Measurements from ENCODE around the gene BACH1.

The BACH1 gene

GRCh38 chr21:29308456-29308783 is 9.7 kb downstream of the BACH1 start:
- Histone ChIP-seq H4K20me1 (ENCODE audit: low read depth, low read length) (peaks cover 43% of the 10 kb centered on the region), H3K36me3 (ENCODE audit: low read length) (no peaks in the 10 kb centered on the region; the same call in 1 of the 2 replicates), H2AFZ (ENCODE audit: low read depth, low read length, severe bottlenecking) (no peak overlapping the region), H3K4me3 (ENCODE audit: insufficient read depth, low read length, poor library complexity, severe bottlenecking) (no peak overlapping the region), H3K4me2 (ENCODE audit: low read depth, low read length, poor library complexity, severe bottlenecking) (peak overlapping the region; percentile 41), H3K9me3 (ENCODE audit: insufficient read depth, low read length) (no peaks in the 10 kb centered on the region), H3K9me2 (replicated peaks; ENCODE audit: insufficient read depth, low read length) (no peaks in the 10 kb centered on the region), H3F3A (ENCODE audit: insufficient read depth) (no peaks in the 10 kb centered on the region), H3K9ac (ENCODE audit: low read length) (no peak overlapping the region), H3K27me3 (ENCODE audit: low read length) (no peaks in the 10 kb centered on the region), H3K79me2 (ENCODE audit: insufficient read depth, low read length) (peaks cover 98% of the 10 kb centered on the region), H3K27ac (ENCODE audit: low read depth, low read length) (no peak overlapping the region)
- TF ChIP-seq EZH2phosphoT487 (conservative IDR thresholded peaks at IDR 0.05; ENCODE audit: low read length) (no peak), CTCF (IDR thresholded peaks at IDR 0.05; ENCODE audit: insufficient read depth, low read length, poor library complexity, severe bottlenecking) (no peak)

GRCh38 chr21:29309703-29310102 is 11.0 kb downstream of the BACH1 start:
- Histone ChIP-seq H3K27ac (ENCODE audit: low read depth, low read length) (no peak overlapping the region), H3K4me3 (ENCODE audit: insufficient read depth, low read length, poor library complexity, severe bottlenecking) (no peak overlapping the region), H3K36me3 (ENCODE audit: low read length) (no peaks in the 10 kb centered on the region; the same call in 1 of the 2 replicates), H2AFZ (ENCODE audit: low read depth, low read length, severe bottlenecking) (no peak overlapping the region), H3F3A (ENCODE audit: insufficient read depth) (no peaks in the 10 kb centered on the region), H3K9me2 (replicated peaks; ENCODE audit: insufficient read depth, low read length) (no peaks in the 10 kb centered on the region), H3K9me3 (ENCODE audit: insufficient read depth, low read length) (no peaks in the 10 kb centered on the region), H4K20me1 (ENCODE audit: low read depth, low read length) (peaks cover 45% of the 10 kb centered on the region), H3K27me3 (ENCODE audit: low read length) (no peaks in the 10 kb centered on the region), H3K79me2 (ENCODE audit: insufficient read depth, low read length) (peaks cover 98% of the 10 kb centered on the region), H3K4me2 (ENCODE audit: low read depth, low read length, poor library complexity, severe bottlenecking) (no peak overlapping the region), H3K9ac (ENCODE audit: low read length) (no peak overlapping the region)
- TF ChIP-seq CTCF (IDR thresholded peaks at IDR 0.05; ENCODE audit: insufficient read depth, low read length, poor library complexity, severe bottlenecking): no peak
- TF ChIP-seq EZH2phosphoT487 (conservative IDR thresholded peaks at IDR 0.05; ENCODE audit: low read length): no peak

- Histone ChIP-seq H4K20me1 (ENCODE audit: low read depth, low read length) (peaks cover 51% of the 10 kb centered on the region), H3K27ac (ENCODE audit: low read depth, low read length) (no peak overlapping the region), H3F3A (ENCODE audit: insufficient read depth) (no peaks in the 10 kb centered on the region), H3K27me3 (ENCODE audit: low read length) (no peaks in the 10 kb centered on the region), H3K9ac (ENCODE audit: low read length) (no peak overlapping the region), H2AFZ (ENCODE audit: low read depth, low read length, severe bottlenecking) (no peak overlapping the region), H3K79me2 (ENCODE audit: insufficient read depth, low read length) (peaks cover 99% of the 10 kb centered on the region), H3K36me3 (ENCODE audit: low read length) (no peaks in the 10 kb centered on the region; the same call in 1 of the 2 replicates), H3K9me2 (replicated peaks; ENCODE audit: insufficient read depth, low read length) (no peaks in the 10 kb centered on the region), H3K4me2 (ENCODE audit: low read depth, low read length, poor library complexity, severe bottlenecking) (no peak overlapping the region), H3K4me3 (ENCODE audit: insufficient read depth, low read length, poor library complexity, severe bottlenecking) (no peak overlapping the region), H3K9me3 (ENCODE audit: insufficient read depth, low read length) (no peaks in the 10 kb centered on the region)
- TF ChIP-seq CTCF (IDR thresholded peaks at IDR 0.05; ENCODE audit: insufficient read depth, low read length, poor library complexity, severe bottlenecking): no peak
- TF ChIP-seq EZH2phosphoT487 (conservative IDR thresholded peaks at IDR 0.05; ENCODE audit: low read length): no peak
These were observed 13.1 kb downstream of the BACH1 start for GRCh38 chr21:29311802-29312201.

All from SU-DHL-6 (cell line).